Bone marrow (tissue), 2 donors: ENCODE measurements around the gene HSD17B1.
A peak's percentile ranks its signal among the peaks of the same experiment; 100 is the strongest.
"Not testable (repeated sequence)": the region's sequence is repeated elsewhere in the genome, so short reads cannot be mapped to it uniquely, and the experiment has no call there.

ENCODE experiments used
- DNase-seq, 2 donors: peaks; one replicate each; lab custom pipeline; 2025; lab: John Stamatoyannopoulos, UW

HSD17B1 gene

DNA sequence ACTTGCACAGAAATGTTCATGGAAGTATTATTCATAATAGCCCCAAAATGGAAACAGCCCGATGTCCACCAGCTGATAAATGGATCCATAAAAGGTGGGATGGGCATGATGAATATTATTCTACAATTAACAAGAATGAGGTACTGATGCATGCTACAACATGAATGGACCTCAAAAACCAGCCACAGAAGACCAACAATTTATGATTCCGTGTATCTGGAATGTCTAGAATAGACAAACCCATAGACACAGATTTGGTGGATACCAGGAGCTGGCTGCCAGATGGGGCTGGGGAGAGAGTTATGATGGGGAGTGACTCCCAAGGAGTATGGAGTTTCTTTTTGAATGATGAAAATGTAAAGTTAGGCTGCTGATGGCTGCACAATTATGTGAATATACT is 27.5 kb upstream of the HSD17B1 start:
- DNase-seq = no peak

GRCh38 chr17:42526031-42526444 is 26.7 kb upstream of the HSD17B1 start:
- DNase-seq = no peak

DNA sequence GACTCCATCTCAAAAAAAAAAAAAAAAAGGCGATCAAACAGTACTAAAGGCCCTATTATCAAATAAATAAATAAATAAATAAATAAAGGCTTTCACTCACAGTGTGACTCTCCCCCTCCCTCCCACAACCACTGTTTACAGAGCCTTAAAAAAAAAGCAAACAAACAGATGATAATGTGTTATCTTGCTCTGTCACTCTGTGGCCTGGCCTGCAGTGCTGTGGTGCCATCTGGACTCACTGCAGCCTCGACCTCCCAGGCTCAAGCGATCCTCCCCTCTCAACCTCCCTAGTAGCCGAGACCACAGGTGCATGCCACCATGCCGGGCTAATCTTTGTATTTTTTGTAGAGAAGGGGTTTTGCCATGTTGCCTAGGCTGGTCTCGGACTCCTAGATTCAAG is 24.8 kb upstream of the HSD17B1 start:
- no peak for DNase-seq

DNA sequence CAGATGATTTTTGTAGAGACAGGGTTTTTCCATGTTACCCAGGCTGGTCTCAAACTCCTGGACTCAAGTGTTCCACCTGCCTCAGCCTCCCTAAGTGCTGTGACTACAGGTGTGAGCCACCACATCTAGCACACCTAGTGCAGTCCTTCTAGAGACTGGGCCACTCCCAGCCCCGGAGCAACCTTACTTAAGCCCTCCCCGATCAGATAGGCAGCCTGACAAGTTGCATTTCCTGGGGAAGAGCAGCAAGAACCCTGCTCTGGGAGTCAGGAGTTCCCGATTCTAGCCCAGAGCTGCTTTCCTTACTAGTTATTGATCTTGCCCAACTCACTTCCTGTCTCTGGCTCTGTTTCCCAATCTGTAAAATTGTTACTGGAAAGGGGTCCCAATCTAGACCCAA is 23.7 kb upstream of the HSD17B1 start:
- no peak for DNase-seq

GRCh38 chr17:42530952-42531454 is 21.7 kb upstream of the HSD17B1 start:
- no peak for DNase-seq

GRCh38 chr17:42531455-42532354 is 21.0 kb upstream of the HSD17B1 start:
- DNase-seq = peak; percentile 3 to 13

DNA sequence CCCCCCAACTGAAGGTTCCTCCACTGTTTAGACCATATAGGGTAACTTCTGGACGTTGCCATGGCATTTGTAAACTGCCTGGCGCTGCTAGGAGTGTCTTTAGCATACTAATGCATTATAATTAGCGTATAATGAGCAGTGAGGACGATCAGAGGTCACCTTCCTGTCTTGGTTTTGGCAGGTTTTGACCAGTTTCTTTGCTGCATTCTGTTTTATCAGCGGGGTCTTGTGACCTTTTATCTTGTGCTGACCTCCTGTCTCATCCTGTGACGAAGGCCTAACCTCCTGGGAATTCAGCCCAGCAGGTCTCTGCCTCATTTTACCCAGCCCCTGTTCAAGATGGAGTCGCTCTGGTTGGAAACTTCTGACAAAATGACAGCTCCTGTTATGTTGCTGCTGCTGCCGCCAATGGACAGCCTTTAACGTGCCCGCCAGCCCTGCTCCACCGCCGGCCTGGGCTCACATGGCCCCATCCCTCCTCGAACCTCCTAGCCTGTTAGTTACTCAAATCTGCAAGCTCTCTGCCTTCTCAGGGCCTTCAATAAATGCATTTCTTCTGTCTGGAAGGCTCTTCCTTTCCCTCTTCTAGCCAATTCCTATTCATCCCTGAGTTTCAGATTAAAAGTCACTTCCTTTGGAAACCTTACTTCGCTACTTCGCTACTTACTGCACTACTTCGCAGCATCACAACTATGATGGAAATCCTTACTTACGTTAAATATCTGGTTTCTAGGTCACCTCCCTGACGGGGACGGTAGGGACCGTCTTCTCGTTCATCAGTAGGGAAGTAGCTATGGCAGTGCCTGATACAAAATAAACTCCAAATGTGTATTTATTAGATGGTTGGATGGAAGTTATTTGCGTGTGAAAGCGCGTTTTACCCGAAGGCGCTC is 17.3 kb upstream of the HSD17B1 start:
- peak in 1 of 2 donors; percentile 74 for DNase-seq

- peak; percentile 74 to 84 for DNase-seq
These were observed 16.7 kb upstream of the HSD17B1 start, which contains the start of gene NAGLU for GRCh38 chr17:42536048-42536371. Gene NAGLU, plus strand, starts transcription at chr17:42536241. Its CDS starts 32 bp downstream, at chr17:42536273.

DNA sequence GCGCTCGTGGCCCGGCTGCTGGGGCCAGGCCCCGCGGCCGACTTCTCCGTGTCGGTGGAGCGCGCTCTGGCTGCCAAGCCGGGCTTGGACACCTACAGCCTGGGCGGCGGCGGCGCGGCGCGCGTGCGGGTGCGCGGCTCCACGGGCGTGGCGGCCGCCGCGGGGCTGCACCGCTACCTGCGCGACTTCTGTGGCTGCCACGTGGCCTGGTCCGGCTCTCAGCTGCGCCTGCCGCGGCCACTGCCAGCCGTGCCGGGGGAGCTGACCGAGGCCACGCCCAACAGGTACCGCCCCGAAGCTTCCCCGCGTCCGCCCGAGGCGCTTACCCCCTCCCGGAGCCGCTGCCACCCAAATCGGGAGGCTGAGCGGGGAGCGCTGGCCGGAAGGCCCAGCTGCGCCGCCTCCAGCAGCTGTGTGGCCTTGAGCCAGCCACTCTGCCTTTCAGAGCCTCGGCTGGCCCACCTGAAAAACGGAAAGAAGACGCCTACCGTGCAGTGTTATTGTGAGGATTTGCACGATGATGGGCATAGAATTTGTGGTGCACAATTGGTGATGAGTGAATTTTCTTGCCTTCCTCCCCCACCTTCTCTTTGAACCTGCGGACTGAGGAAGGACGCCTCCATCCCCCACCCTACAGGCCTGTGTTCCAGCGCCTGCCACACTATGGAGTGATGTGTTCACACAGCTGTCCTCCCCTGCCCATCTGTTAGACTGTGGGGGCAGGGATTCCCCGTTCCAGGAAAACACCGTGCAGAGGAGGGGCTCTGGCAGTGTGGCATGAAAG is 16.2 kb upstream of the HSD17B1 start:
- DNase-seq = peak in 1 of 2 donors; percentile 74

DNA sequence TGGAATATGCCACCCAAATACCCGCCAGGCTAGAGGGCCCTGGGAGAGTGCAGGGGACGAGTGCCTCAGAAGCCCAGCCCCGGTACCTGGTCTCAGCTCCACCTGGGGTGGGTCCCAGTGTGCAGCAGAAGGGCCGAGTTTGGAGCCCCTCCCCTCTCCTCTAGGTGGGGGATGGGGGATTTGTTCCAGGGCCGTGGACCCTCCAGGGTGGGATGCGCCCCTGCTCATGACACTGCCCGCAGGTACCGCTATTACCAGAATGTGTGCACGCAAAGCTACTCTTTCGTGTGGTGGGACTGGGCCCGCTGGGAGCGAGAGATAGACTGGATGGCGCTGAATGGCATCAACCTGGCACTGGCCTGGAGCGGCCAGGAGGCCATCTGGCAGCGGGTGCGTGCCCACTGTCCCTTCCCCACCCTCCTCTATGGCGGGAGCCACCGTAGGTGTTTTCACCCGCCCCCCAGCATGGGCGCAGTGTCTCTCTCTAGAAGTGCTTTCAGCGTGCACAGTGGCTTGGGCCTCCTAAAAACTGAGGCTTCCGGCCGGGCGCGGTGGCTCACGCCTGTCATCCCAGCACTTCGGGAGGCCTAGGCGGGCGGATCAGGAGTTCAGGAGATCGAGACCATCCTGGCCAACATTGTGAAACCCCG is 15.4 kb upstream of the HSD17B1 start:
- DNase-seq = no peak

DNA sequence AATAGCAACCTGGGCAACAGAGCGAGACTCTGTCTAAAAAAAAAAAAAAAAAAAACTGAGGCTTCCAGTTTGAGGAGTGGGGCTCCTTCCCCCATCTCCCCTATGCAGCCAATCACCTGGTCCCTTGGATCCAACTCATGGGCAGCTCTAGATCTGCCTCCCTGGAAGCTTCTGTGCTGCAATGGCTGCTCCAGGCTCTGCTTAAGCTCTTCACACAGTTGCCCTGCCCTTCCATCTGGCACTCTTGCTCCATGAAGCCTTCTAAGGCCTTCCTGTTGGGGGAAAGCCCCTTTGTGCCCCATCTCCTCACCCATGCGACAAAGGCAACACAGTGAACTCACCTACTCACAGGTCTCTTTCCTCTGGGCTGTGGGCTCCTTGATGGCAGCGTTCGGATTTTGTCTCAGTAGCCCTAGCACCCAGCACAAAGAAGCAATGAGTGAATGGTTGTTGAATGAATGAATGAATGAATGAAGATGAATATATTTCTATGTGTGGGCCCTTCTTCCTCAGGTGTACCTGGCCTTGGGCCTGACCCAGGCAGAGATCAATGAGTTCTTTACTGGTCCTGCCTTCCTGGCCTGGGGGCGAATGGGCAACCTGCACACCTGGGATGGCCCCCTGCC is 14.8 kb upstream of the HSD17B1 start:
- DNase-seq = no peak

DNA sequence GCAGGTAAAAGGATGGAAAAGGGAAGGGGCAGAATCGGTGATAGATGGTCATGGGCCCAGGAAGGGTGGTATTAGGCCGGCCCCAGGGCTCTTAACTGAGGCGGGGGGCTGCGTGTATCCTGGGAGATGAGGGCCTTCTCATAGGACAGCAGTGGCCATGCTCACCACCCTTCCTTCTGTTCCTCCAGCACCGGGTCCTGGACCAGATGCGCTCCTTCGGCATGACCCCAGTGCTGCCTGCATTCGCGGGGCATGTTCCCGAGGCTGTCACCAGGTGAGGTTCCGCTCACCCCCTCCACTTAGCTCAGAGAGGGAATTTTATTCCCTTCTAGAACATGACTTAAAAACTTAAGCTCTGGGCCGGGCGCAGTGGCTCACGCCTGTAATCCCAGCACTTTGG is 14.2 kb upstream of the HSD17B1 start:
- DNase-seq = no peak

GRCh38 chr17:42540558-42540957 is 12.2 kb upstream of the HSD17B1 start:
- not testable (repeated sequence) for DNase-seq

DNA sequence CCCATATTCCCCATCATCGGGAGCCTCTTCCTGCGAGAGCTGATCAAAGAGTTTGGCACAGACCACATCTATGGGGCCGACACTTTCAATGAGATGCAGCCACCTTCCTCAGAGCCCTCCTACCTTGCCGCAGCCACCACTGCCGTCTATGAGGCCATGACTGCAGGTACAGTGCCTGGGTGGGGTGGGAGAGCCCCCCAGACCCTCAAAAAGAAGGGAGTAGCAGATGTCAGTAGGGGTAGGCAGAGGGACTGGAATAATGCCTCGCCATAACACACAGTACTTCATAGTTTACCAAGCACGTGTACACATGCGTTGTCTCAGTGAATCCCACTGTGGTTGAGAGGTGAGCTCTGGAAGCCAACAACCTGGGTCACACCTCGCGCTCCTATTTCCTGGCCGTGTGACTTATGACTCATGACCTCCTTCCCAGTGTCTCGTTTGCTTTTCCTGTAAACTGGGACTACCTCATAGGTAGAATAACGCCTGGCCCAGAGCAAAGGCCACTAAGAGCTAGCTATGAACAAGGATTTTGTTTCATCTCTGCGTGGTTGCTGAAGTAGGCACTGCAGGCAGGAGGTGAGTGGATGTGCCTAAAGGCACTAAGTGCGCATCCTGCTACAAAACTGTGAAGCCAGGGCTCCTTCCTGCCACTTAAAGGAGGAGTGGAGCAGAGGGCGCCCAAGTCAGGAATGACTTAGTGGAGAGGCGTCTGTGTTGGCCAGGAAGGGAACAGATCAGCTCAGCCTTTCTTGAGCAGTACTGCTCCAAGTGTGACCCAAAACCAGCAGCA is 11.5 kb upstream of the HSD17B1 start:
- no peak for DNase-seq

DNA sequence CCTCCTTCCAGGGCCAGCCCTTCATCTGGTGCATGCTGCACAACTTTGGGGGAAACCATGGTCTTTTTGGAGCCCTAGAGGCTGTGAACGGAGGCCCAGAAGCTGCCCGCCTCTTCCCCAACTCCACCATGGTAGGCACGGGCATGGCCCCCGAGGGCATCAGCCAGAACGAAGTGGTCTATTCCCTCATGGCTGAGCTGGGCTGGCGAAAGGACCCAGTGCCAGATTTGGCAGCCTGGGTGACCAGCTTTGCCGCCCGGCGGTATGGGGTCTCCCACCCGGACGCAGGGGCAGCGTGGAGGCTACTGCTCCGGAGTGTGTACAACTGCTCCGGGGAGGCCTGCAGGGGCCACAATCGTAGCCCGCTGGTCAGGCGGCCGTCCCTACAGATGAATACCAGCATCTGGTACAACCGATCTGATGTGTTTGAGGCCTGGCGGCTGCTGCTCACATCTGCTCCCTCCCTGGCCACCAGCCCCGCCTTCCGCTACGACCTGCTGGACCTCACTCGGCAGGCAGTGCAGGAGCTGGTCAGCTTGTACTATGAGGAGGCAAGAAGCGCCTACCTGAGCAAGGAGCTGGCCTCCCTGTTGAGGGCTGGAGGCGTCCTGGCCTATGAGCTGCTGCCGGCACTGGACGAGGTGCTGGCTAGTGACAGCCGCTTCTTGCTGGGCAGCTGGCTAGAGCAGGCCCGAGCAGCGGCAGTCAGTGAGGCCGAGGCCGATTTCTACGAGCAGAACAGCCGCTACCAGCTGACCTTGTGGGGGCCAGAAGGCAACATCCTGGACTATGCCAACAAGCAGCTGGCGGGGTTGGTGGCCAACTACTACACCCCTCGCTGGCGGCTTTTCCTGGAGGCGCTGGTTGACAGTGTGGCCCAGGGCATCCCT is 9.3 kb upstream of the HSD17B1 start:
- DNase-seq = no peak

- DNase-seq = no peak
These were observed 7.8 kb upstream of the HSD17B1 start for GRCh38 chr17:42544874-42545283.

DNA sequence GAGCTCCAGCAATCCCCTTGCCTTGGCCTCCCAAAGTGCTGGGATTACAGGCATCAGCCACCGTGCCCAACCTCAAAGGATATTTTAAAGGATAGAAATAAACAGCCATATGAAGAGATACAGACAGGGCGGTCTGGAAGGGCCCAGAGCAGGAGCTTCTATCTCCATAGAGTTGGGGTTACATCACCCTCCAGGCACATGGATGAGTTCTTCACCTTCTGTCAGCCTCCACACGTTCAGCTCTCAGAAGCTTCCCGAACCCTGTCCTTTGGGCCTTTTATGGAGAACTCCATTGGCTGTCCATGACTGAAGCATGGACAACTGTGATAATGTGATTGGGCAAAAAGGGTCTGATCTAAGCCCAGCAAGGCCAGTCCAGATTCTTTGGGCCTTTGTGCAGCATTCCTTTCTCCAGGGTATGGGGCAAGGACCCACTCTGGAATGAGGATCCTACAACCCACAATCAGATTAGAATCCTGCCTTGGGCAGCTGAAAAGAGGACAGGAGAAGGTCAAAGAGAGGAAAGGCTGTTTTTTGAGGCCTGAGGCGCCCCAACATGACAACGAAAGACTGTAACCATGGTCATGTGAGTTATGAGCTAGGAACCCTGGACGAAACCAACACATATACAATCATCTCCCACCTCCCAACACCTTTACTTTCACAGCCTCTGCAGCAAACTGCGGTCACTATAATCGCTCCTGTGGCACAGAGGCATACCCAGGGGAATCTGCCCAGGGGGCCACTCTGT is 6.8 kb upstream of the HSD17B1 start:
- not testable (repeated sequence) for DNase-seq

DNA sequence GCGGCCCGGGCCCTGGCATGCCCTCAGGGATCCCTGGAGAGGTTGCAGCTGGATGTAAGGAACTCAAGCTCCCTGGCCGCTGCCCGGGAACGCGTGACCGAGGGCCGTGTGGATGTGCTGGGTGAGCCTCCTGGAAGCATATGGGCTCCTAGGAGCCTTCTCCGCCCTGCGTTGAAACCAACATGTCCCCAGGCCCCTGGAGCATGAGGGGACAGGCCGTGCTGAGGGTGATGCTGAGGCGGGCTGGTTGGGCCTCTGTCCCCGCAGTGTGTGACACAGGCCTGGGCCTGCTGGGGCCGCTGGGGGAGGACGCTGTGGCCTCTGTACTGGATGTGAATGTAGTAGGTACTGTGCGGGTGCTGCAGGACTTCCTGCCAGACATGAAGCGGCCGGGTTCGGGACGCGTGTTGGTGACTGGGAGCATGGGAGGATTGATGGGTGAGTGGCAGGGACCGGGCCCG is 5.7 kb upstream of the HSD17B1 start:
- no peak for DNase-seq
